HT-29 (cell line): Measurements from ENCODE around the gene VWA8. TPM values are rescaled to one million over a fixed set of nuclear protein-coding genes. Genes with fewer than 3 reads are reported as not detected.
"Not testable (repeated sequence)": the region's sequence is repeated elsewhere in the genome, so short reads cannot be mapped to it uniquely, and the experiment has no call there.

Source experiments
- DNase-seq: peaks from one replicate; pipeline ENCODE4 v3.0.0-alpha.2; 2015; ENCODE audit warnings: low spot score
- total RNA-seq: library from RNA; depleted of rRNA; stranded (reverse); fragments of >200 nt; shearing (Covaris generic); gene quantifications from 2 replicates; pipeline ENCODE4 v1.2.3, GENCODE V29; 2014

Gene VWA8
- total RNA-seq, 1 experiment from 2014 or later, result 17.2 TPM

DNA sequence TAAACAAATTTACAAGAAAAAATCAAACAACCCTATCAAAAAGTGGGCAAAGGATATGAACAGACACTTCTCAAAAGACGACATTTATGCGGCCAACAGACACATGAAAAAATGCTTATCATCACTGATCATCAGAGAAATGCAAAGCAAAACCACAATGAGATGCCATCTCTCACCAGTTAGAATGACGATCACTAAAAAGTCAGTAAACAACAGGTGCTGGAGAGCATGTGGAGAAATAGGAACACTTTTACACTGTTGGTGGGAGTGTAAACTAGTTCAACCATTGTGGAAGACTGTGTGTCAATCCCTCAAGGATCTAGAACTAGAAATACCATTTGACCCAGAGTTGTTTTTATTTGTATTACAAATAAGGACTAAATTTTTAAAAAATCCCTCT lies 215.4 kb downstream of the VWA8 start:
- not testable (repeated sequence) for DNase-seq

DNA sequence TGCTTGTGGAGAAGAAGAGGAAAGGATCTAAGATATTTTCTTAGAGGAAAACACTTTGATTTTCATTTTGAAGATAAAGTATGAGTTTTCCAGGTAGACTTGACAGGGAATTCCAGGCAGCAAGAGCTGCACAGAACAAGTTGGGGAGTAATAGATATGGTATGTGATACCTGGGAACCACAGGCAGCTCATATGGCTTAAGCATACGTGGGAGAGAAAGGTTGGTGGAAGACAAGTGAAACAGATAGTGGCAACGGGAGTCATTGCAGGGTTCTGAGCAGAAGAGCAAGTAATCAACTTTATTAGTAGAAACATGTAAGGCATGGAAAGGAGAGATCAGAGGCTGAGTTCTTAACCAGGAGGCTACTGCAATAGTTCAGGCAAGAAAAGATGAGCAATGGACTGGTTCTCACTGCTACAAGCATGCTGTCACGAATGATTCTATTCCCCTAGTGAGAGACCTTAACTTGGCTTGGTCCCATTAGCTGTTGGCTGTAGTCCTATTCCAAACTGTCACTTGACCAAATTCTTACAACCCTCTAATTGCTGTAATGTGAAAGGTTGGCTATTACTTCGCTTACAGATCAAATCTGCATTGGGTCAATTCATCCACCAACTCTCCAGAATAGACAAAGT lies 217.9 kb downstream of the VWA8 start:
- DNase-seq, result no peak

DNA sequence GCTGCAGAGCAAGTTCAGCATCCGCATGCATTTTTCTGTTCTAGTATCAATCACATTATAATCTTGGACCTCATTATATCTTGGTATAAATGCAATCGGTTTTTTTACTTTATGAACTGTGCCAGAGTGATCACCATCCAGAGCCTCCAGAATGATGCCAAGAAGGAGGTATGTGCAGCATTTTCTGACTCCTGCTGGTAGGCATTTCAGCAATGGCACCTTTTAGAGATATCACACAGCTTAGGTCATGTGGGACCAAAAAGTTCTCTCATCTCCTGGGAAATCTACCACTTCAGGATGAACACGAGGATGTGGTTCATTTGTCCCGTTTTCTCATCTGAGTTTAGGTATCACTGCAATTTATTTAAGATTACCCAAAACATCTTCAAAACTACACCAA lies 220.4 kb downstream of the VWA8 start:
- DNase-seq, result no peak

DNA sequence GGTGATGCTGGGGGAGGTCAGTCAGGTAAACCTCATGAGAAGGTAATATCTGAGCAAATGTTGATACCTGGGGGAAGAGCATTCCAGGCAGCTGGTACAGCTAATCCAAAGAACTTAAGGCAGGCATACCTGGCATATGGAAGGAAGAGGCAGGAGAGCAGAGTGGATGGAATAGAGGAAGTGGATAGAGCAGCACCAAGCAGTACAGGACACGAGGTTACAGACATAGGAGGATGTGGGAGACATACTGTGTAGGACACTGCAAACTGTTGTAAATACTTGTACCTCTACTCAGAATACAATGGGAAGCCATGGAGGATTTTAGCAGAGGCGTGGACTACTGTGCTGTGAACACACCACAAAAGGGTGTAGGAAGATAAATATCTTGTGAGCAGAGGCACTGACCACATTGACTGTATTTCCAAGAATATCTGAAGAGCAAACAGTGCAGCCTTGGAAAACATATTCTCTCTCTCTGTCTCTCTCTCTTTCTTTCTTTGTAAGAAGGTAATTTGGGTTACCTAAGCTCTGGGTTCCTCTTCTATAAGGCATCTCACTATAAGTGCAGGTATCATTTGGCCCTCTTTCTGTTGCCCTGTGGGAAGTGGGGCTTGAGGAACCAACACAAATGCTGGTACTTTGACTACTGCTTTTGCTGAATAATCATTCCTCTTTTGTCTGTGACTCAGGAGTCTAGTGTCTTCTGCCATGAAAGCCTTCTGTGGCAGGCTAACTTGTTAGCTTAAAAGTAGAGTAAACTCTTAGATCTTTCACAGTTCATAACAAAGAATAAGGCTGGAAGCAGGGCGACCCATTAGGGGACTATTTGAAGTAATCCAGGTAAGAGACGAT lies 238.0 kb downstream of the VWA8 start:
- DNase-seq, result no peak

DNA sequence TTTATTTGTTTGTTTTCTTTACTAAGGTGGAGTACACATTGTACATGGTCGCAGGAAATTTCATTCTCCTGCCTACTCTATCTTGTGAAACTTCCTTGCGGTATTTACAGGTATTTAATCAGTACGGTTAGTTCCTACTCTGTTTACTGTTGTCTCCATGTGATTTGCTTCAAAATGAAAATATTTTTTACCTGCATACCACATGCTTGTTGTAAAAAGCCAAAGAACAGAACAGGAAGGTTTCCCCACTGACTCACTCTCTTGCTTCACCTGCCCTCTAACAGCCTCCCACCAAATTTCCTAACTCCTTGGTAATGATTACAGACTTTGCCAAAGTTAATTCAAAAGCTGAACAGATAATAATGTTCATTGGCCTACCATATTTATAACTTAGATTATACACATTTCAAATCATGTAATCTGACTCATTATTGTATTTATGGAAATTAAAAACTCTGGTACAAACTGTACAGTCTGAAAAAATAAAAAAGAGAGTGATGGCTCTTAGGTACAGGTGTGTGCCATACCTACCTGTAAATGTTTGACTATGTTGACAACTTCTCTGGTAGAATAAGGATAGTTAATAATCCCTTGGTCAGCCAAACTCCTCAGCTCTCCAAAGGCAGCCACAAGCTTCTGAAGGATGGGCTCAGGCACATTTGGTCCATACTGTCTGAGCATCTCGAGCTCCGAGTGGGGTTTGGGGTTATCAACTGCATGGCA lies 239.9 kb downstream of the VWA8 start:
- DNase-seq, result no peak

DNA sequence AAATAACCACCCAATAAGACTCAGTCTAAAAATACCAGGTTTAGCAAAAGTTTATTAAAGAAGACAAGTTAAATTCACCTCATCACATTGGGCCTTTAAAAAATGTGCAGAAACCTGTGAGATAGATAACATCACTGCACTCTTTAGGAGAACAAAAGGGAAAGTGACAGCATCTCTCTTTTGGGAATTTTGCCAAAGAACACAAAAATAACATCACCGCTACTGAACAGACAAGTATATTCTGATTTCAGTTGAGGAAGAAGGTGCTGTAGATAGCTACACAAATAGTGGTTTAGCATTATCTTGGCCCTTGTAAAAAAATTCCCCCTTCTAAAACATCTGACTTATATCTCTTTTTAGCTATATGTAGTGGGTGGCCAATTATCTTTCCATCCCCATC lies 244.7 kb downstream of the VWA8 start:
- no peak for DNase-seq

DNA sequence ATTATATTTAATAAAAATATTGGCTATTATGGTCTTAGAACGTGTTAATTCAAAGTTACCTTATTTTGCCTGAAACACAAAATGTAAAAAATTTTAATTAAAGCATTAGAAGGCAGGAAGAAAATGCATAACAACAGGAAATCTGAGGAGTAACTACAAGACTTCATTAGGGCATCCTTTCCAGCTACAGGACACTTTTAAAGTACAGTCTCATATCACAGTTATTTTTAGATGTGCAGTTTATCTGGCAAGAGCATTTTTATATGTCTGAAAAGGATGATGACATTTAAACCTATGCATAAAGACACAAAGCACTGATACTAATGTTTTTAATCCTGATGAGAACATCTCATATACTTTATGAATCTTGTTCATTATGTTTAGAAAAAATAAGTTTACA lies 247.5 kb downstream of the VWA8 start:
- DNase-seq, result no peak

DNA sequence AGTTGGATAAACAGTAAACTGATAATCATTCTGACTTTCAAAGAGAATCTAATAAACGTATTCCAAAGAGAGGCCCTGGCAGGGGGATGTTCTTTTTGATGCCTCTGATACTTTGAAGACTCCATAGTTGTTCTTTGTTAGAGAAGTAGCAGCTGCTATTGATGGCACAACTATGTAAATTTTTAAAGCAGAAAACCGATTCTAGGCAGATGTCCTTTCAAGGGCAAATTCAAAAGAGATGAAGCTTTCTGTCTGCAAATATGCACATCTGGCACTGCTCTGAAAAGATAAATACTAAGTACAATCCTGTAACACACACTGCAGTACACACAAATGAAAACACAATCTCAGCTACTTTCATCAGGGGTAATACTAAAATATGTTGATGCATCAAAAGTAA lies 250.1 kb downstream of the VWA8 start:
- no peak for DNase-seq

DNA sequence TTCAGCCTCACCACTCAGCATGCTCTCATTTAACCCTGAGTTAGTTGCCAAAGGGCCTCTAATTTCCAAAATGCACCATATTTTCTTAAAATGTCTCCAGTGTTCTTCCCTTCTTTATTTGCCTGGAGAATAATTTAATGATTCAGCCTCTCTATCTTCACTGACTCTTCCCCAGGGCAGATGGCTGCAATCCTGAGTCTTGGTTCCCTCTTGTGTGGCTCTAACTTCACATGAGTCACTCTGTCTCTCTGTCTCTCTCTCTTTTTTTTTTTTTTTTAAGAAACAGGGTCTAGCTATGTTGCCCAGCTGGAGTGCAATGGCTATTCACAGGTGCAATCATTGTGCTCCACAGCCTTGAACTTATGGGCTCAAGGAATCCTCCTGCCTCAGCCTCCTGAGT lies 251.4 kb downstream of the VWA8 start:
- no peak for DNase-seq

DNA sequence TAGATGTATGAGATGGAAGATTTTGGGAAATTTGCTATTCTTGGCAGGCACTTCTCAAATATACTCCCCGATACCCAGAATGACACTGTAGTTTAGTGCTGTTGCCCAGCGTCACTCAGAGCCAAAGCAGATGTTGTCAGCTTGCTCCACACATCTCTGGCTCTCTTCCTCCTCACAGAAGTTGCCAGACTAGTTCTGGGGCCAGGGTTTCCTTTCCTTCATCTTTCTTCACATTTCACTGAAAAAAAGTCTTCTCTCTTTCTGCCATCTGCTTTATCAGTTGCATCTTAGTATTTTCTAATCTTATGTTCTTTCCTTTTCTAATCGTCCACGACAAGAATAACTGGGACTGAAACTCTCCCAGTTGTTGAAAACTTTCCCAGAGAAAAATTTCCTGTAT lies 252.2 kb downstream of the VWA8 start:
- no peak for DNase-seq

DNA sequence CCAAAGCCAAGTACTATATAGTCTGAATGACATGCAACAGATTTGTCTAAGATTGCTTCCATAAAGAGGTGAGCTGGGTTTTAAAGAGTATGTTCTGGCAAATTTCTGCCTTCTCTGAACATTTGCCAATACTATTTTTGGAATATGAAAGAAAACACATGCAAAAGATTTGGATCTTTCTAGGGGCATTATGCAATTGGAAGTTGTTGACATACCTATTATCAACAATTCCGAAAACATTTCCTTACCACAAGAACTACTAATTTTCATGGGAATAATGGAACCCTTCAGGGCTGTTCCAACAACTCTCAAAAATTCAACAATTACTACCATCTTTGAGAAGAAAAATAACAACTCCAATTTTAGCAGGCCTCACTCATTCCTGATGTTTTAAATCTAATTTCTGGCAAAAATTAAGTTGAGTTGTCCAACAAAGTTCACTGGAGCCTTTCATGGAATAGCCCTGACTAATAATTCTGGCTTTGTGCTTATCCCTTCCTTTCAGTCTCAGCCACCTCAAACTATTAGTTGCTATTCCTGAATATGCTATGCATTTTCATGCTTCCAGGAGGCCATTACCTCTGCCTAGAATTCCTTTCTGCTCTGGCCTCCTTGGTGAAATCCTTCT lies 253.6 kb downstream of the VWA8 start:
- no peak for DNase-seq

DNA sequence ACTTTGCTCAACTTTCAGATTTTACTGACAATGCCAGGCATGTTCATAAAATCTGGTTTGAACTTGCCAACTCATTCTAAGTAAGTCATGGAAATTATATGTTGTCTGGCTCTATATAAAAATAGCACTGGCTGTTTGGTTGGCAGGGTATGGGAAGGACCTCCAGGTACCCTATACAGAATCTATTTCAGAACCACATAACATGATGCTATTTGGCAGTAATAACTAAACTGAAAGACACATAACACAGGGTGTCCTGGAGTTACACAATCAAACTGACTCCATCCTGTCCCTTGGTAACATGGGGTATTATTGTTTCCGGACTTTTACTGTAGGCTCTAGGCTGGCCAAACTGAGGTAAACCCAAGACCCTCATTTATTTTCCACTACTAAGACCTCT lies 254.8 kb downstream of the VWA8 start:
- no peak for DNase-seq

DNA sequence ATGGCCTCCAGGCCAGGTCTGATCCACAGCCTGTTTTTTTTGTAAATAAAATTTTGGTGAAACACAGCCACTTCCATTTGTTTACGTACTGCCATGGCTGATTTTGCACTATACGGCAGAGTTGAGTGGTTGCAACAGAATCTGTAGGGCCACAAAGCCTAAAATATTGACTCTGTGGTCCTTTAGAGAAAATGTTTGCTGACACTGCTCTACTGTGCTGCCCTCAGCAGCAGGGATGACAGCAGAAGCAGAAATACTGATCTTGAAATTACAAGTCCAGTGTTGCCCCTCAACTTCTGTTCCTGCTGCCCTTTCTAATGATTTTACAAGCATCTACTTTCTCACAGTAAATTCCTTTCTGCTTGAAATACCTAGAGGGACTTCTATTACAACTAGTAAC lies 258.4 kb downstream of the VWA8 start:
- no peak for DNase-seq

DNA sequence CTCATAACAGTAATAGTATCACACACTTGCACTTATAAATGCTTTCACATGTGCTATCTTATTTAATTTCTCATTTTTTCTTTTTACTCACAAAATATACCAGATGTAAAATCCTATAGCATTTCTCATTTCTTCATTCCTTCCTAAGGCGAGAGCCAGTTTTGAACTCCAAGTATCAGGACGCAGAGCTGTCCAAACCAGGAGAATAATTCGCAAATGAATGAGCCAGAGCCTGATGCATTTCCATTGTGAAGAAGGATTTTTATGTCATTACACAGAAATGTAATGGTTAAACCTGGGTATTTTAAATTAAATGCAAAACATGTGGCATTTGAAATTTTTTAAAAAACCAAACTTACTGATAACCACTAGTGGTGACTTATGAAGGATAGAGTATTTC lies 259.2 kb downstream of the VWA8 start:
- DNase-seq, result no peak

DNA sequence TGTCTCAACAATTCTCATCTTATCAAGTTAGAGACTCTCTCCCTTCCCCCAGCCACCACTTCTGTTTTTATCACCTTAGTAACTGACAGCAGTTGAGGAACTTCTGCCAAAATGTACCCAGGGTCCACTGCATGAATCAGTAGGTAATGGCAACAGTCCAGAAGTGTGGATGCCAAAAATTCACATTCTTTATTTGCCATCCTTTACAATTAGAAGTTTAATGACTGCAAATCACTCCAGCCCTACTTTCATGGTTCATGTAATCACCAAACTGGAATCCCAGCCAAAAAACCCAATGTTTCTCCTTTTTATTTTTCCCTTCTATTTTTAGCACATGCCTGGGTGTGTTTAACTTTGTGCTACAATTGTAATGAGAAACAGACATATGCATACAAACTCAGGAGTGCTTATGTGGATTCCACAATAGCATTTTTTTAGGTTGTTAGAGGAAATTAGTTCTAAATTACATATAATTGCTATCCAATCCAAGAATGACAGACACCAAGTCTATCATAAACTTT lies 260.1 kb downstream of the VWA8 start:
- DNase-seq, result no peak

DNA sequence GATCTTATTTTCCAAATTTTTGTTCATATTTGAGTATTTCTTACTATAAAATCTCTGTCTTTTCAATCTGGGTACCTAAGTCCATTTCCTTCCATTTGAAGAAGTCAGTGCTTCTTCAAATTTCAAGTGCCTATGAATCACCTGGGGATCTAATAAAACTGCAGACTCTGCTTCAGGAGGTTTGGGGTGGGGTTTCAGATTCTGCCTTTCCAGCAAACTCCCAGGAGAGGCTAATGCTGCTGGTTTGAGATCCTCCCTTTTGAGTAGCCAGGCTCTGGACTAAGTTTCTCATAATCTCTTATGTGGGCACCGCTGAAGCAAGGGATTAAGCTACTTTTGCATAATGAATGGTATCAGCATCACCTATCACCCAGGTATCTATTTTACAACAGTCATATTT lies 261.1 kb downstream of the VWA8 start:
- DNase-seq, result no peak

DNA sequence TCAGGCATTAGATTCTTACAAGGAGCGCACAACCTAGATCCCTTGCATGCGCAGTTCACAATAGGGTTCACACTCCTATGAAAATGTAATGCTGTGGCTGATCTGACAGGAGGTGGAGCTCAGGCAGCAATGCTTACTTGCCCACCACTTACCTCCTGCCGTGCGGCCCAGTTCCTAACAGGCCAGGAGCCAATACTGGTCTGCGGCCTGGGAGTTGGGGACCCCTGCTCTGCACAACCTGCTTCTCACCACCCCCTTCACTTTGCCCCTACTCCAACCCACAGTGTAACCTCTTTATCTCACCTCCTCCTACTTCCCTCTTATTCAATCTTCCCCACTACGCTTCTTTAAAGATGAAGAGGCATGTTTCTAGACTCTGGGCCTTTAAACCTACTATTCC lies 263.3 kb downstream of the VWA8 start:
- no peak for DNase-seq

DNA sequence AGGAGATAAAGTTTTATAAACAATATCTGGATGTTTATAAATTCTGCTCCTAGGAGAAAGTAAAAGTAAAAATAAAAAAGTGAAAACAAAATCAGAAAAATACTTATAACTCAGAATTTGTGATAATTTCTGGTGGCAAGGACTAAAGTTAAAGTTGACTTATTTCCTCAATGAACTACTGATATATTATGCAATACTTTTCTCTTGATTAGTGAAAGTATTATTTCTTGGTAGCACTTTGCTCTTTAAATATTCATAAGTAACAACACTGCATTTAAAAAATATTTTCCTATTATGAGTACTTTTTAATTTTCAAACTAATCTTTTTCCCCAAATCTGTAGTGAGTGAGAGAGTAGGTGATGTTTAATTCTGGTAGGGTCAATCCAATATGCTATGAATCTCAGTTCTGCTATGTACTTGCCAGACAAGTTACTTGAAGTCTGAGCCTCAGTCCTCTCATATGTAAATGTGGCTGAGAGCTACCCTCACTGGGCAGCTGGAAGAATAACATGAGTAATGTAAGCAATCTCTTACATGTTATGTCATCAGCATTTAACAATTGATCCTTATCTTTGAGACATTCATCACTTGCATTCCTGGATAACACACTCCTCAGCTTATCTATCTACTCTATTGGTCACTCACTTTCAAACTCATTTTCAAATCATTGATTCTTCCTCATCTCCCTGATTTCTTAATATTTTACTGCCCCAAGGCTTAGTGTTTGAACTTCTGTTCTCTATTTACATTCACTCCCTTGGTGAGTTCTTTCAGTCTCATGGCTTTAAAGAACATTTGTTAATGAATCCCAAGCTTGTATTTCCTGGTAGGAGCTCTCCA lies 264.5 kb downstream of the VWA8 start:
- peak; percentile 70 for DNase-seq

DNA sequence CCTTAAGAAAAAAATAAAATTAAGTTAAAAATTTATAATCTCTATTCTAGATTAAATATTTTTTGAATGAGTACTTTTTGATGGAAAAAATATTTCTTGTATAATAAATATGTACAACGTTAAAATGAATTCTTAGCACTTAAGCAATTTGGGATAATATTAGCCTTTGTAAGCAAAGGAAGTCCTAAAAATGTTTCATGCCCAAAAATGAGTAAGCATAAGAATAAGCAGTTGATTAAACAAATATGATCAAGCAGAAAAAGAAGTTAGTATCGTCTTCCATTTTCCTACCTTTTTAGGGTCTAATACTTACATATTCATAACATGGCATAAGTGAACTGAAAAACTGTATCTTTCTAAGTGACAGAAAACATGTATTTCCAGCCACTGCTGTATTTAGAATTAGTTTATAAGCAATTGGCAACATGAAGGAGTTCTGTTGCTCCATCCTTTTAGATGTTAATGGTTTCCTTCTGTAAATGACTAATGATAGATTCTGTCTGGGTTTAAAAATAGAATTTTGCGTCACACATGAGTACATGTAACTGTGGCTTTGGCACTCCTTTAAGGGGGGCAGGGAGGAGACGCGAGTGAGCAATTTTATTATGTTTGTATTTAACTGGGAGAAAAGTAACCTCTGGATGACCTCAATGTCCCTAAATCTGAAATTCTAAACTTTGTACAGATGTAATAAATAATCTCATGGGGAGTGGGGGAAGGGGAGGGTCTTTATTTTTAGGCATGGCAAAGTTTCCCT lies 266.2 kb downstream of the VWA8 start:
- peak; percentile 62 for DNase-seq

DNA sequence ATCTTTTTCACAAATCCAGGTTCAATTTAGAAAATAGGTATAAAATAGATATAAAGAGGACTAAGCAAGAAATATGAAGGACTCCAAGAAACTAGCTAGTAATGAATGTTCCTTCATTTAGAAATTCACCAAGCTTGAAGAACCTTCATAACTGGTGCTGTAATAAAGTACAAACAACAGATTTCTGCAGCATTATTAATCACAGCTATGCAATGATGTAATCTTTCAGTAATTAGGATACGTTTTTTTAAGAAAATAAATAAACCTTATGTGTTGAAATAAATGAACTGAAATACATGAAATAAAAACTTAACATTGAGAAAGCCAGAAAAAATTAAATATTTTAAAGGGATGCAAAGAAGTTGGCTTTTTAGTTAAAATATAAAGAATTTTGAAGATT lies 267.5 kb downstream of the VWA8 start:
- no peak for DNase-seq
